IPS-NIHi11 (cell line): ENCODE results near the gene C2CD2.

Experiments used
- DNase-seq: peaks from one replicate; pipeline ENCODE4 v3.0.0; 2012; ENCODE audit warnings: mixed read lengths, low spot score

Gene C2CD2

DNA sequence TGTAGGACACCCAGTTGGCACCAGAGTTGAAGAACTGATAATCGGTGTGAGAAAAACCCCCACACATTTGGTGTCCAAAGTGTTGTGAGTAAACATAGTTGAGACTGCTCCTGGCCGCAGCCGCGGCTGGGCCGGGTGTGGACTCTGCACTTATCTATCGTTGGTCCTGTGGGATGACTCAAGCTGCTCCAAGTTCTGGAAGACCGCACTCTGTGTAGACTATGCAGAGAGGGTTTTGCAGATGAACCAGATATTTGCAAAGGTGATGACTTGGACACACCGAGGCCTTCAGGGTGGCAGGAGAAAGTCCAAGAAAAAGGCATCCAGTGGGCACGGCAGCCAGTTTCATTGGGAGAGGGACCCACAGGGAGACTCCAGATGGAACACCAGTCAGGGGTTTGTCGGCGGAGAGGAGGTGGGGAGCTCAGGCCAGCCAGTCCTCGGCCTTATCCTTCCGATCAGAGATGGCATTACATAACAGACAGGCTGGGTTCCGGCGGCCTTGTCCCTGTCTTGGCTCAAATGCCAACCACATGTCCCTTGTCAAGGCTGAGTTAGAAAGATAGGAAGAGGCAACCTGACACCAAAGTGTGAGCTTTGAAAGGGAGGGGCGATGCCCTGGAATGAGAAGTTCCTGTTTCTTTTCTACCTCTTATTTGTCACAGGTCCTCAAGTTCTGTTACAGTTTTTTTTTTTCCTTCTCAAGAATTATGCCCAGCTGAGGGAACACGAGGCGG lies 21.1 kb downstream of the C2CD2 start:
- no peak for DNase-seq

- DNase-seq = no peak
Measured at GRCh38 chr21:41932191-41932575, 21.6 kb downstream of the C2CD2 start.

DNA sequence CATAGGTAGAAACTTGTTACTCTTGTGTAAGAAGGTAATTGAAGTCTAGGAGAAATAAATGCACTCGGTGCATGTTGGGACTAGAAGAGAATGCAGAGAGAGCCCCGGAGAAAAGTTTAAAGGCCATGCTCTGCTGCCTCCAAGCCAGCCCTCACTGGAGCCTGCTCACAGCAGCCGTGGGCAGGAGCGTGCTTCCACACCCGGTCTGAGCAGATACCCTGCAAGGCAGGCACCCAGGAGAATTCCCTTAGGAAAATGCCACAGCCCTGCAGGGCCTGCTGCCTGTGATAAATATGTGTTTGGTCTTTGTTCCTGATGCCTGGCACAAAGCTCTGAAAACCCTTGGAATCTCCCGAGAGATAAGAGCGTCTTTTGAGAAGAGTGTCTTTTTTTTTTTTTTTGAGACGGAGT lies 22.8 kb downstream of the C2CD2 start:
- no peak for DNase-seq

- DNase-seq = no peak
Measured at GRCh38 chr21:41929248-41929647, 24.6 kb downstream of the C2CD2 start.

DNA sequence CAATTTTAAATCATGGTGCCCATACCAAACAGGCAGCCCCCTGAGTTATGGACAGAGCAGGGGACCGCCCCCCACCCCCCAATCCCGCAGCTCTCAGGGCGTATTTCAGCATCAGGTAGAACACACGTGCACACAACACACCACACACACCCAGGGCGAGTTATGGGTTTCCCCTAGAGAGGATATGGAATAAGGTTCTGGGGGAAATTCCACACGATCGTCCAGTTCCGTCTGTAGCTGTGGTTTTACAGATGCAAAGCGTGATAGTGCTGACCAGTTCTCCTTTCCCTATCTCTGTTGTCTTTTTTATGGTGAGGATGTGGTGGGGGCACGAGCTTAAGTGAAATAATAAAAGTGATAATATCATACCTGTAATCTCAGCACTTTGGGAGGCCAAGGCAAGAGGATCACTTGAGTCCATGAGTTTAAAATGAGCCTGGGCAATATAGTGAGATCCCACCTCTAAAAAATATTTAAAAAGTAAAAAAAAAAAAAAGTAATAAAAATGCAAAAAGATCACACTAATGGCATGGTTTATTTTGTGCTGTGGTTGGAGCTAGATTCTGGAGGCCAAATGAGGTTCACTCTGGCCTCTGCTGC lies 25.1 kb downstream of the C2CD2 start:
- DNase-seq = no peak

- no peak for DNase-seq
Measured at GRCh38 chr21:41927727-41928409, 25.9 kb downstream of the C2CD2 start.

DNA sequence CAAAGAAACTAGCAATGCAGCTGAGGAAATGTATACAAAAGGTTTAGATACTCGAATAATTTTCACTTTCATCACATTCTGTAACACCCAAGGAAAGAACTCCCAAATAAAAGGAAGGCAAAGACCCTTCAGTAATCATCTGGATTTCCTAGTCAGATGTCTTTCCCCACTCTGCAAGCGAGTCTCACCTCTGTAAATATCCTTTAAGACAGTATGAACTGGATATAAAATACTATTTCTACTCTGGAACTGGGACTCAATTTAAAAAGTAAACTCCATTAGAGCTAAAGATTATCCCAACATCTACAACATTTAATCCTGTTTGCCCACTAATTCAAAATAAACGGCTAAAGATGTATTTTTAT lies 27.0 kb downstream of the C2CD2 start:
- DNase-seq = no peak

GRCh38 chr21:41926117-41926806 lies 27.6 kb downstream of the C2CD2 start:
- peak; percentile 58 for DNase-seq

- no peak for DNase-seq
Measured at GRCh38 chr21:41925767-41926116, 28.1 kb downstream of the C2CD2 start.

GRCh38 chr21:41924368-41924754 lies 29.5 kb downstream of the C2CD2 start:
- DNase-seq = no peak

DNA sequence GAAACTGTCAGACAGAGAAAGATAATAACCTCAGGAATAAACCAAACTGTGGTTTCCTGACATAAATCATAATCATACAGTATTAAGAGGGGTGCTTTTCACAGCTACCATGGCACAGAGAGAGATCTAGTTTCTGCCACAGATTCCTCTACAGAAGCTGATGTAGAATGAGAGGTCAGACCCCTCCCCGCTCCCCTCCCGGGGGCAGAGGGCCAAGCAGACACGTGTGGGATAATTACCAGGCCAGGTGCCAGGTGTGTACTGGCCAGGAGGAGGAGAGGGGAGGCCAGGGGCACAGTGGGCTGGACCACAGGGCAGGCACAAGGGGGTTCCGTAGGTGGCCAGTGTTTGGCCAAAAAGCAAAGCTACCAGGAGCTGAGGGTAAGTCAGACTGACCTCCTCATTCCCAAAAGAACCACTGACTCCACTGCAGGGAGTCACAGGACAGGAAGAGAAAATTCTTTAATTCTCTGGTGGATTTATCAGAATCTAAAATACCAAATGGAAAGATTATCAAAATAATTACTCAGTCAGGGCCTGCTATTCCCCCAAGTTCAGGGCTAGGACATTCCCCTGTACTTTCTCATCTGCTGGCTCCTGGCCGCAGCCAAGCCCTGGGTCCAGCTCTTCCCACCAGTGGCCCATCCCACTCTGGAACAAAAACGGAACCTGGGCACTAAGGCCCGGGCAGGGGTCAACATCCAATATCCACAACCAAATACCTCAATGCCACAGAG lies 30.0 kb downstream of the C2CD2 start:
- DNase-seq = no peak

DNA sequence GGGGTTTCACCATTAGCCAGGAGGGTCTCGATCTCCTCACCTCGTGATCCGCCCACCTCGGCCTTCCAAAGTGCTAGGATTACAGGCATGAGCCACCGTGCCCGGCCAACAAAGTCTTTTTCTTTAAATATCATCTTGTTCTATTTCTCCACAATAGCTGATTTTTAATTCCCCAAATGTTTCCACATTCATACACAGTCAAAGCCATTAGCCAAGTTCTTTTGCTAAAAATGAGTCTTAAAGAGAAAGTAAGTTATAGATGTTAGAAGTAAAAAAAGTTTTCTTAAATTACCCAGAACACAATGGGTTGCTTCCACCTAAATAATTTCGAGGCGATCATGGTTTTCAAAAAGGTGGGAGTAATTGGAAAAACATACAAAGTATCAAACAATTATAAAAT lies 30.6 kb downstream of the C2CD2 start:
- DNase-seq = no peak

DNA sequence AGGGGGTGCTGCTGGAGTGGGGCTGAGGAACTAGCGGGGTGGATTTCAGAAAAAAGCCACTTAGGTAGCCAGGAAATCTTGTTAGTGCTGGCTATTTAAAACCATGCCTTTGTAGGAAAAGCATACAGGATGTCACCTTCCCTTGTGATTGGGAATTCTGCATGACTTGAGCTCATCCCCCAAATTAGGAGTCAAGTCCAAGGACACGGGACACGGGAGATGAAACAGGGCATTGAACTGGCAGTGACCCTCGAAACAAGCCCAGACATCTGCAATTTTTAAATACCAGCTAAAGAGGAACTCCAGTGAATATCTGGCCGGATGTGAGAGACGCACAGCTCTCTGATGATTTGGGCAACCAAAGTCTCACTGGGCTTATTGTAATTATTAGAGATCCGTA lies 32.8 kb downstream of the C2CD2 start:
- no peak for DNase-seq

- DNase-seq = no peak
Measured at GRCh38 chr21:41920476-41920875, 33.3 kb downstream of the C2CD2 start.

DNA sequence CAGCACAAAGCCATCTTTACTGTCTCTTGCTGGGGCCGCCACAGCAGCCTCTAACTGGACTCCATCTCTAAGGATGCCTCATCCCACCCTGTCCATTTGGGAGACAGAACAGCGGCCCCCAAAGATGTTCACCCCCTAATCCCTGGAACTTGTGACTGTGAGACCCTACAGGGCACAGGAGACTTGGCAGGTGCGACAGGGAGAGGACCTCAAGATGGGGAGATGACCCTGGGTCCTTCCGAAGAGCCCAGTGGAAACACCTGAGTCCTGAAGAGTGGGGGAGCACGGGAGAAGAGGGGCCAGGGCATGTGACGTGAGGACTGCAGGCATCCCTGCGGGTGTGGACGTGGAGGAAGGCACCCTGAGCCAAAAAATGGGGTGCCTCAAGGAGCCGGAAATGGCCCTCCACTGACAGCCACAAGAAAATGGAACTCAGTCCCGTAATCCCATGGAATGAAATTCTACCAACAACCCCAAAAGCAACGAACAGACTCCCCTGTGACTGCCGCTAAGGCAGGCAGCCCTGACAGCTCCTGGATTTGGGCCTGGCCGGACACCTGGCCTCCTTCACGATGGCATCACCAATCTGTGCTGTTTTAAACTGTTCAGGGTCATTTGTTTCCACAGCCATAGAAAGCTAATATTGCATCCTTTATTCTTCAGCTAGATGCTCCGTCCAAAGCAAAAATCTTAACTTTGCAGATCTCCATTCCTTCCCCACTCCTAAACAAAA lies 34.0 kb downstream of the C2CD2 start:
- no peak for DNase-seq

DNA sequence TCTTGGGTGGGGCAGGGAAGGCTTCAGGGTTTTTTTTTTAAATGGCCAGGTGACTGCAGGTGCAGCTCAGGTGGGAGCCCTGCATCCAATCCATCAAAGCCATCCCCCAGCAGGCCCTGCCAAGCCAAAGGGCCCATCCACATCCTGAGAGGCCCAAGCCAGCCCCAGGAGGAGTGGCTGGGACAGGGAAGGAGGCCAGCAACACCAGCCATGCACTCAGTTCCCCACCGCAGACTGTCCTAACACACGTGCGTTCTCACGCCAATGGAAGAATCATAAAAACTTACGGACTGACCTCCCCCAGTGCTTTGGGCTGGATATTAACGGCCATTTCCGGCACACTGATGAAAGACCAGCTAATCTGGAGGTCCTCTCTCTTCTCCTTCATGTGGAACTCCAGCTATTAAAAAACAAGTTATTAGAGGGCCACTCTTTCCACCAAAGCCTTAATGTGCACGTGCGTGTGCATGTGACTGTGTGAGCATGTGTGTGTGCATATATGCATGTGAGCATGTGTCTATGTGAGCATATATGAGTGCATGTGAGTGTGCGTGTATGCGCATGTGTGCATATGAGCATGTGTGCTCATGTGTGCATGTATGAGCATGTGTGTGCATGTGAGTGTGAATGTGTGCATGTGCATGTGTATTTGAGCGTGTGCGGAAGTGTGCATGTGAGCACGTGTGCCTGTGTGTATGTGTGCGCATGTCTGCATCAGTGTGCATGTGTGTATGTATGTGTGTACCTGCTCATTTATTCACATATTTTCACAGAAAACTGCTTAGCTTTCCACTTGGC lies 35.1 kb downstream of the C2CD2 start:
- DNase-seq = no peak

DNA sequence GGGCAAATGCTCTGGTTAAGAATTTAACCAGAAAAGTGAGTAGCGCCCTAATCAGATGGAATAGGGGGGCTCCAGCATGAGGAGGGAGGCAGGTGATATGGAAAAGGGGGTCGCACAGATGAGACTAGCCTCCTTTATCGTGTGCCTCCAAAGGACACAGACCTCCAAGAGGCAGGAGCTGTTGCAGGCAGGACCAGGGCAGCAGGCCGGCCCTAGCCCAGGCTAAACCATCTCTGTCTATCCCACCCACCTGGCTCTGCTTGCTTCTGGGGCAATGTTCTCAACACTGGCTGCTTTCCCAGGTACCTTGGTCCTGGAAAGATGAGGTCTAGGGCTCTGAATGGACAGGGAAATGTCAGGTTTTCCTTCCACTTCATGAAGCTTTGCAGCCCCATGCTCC lies 36.3 kb downstream of the C2CD2 start:
- DNase-seq = no peak

DNA sequence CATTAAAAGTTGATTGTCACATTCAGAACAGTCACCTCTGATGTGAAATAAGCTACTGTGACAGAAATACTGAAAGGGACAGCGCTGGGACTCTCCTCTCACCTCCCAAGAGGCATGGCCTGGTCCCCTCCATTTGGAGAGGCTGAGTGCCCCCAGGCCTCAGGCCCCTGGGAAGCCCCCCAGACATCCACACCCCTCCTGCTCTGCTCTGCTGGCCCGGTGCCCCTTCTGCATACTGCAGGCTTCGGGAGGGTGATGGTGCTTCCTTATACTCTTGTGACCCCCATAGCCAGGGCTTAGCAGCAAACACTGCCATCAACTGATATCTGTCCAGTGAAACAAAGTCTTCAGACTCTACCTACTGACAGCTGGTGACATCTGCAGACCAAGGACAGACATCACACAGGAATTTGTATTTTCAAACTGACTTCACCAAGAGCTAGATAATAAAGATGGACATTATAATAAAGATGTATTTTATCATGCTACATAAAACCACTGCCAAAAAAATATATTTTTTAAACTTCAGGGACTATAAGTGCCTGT lies 36.9 kb downstream of the C2CD2 start:
- DNase-seq = no peak

GRCh38 chr21:41914965-41915364 lies 38.9 kb downstream of the C2CD2 start:
- no peak for DNase-seq

DNA sequence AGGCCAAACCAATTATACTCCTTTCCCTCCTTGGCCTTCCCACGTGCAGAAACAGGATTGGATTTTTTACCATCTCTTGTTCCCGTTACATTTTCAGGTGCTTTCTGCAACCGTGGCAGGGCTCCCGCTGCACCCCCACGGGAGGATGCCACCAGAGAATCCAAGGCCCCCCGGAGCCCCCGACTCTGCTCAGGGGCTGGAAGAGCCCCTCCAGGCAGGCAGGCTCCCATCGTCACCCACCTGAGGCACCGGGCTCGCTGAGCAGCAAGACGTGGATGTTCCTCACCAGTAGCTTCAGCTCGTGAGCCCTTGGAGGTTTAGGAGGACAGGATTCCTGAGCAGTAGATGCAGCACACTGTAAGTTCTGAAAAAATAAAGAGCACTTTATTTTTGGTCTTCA lies 39.5 kb downstream of the C2CD2 start:
- DNase-seq = no peak

GRCh38 chr21:41913230-41913629 lies 40.6 kb downstream of the C2CD2 start:
- DNase-seq = no peak
